GM19397 (cell line): Measurements from ENCODE around the gene CAMSAP1.
A peak's percentile ranks its signal among the peaks of the same experiment; 100 is the strongest.
"Not testable (repeated sequence)": the region's sequence is repeated elsewhere in the genome, so short reads cannot be mapped to it uniquely, and the experiment has no call there.

Experiments
- ATAC-seq: cut with Tn5 transposase; IDR thresholded peaks from one replicate; pipeline ENCODE4 v1.9.1; 2021; ENCODE audit warnings: mild to moderate bottlenecking, moderate library complexity; ENCODE audit not compliant: unreplicated experiment

CAMSAP1 gene

GRCh38 chr9:135921749-135922310 is 14.5 kb upstream of the CAMSAP1 start:
- no peak for ATAC-seq

GRCh38 chr9:135920973-135921585 is 13.7 kb upstream of the CAMSAP1 start:
- ATAC-seq = no peak

- ATAC-seq = no peak
Observed at GRCh38 chr9:135920256-135920930, 13.0 kb upstream of the CAMSAP1 start.

GRCh38 chr9:135919318-135919890 is 12.1 kb upstream of the CAMSAP1 start:
- no peak for ATAC-seq

GRCh38 chr9:135916227-135916626 is 8.9 kb upstream of the CAMSAP1 start:
- not testable (repeated sequence) for ATAC-seq

- ATAC-seq = no peak
Observed at GRCh38 chr9:135914921-135915320, 7.6 kb upstream of the CAMSAP1 start.

- not testable (repeated sequence) for ATAC-seq
Observed at GRCh38 chr9:135911233-135911632, 3.9 kb upstream of the CAMSAP1 start.

- no peak for ATAC-seq
Observed at GRCh38 chr9:135910757-135911156, 3.4 kb upstream of the CAMSAP1 start.

GRCh38 chr9:135910216-135910615 is 2.9 kb upstream of the CAMSAP1 start:
- no peak for ATAC-seq

GRCh38 chr9:135909371-135909770 is 2.0 kb upstream of the CAMSAP1 start:
- ATAC-seq = no peak

- no peak for ATAC-seq
Observed at GRCh38 chr9:135908754-135909204, 1.4 kb upstream of the CAMSAP1 start.

- ATAC-seq = peak; percentile 4
Observed at GRCh38 chr9:135908093-135908753, 877 bp upstream of the CAMSAP1 start.

GRCh38 chr9:135907006-135907430 is 328 bp downstream of the CAMSAP1 start:
- ATAC-seq = no peak

- peak; percentile 3 for ATAC-seq
Observed at GRCh38 chr9:135906291-135907005, 898 bp downstream of the CAMSAP1 start.

- no peak for ATAC-seq
Observed at GRCh38 chr9:135905380-135906258, 1.7 kb downstream of the CAMSAP1 start.

- ATAC-seq = no peak
Observed at GRCh38 chr9:135903786-135904520, 3.4 kb downstream of the CAMSAP1 start.

- no peak for ATAC-seq
Observed at GRCh38 chr9:135903358-135903656, 4.0 kb downstream of the CAMSAP1 start.

GRCh38 chr9:135902655-135903357 is 4.5 kb downstream of the CAMSAP1 start:
- no peak for ATAC-seq

- ATAC-seq = no peak
Observed at GRCh38 chr9:135901826-135902225, 5.5 kb downstream of the CAMSAP1 start.
